AG04449 (cell line): ENCODE results near the gene RELN.
"Not testable (repeated sequence)": the region's sequence is repeated elsewhere in the genome, so short reads cannot be mapped to it uniquely, and the experiment has no call there.

Experiments
- CTCF ChIA-PET: fragments of 350-600 bp; formaldehyde crosslinking; extraction: SDS; loops from one replicate; lab custom pipeline; 2021; ENCODE audit warnings: antibody characterized with exemption; lab: Yijun Ruan, JAX
- POLR2A ChIA-PET: fragments of 400-600, 350-600 bp; formaldehyde crosslinking; extraction: SDS; loops from one replicate; lab custom pipeline; 2020; ENCODE audit warnings: antibody characterized with exemption, inconsistent platforms; lab: Yijun Ruan, JAX
- DNase-seq: peaks from one replicate; pipeline ENCODE4 v3.0.0-alpha.2; 2010; ENCODE audit warnings: low read depth, low spot score
- H3K4me3 ChIP-seq: 2 replicates; pipeline ENCODE4 v1.5.1; 2011; ENCODE audit warnings: low read depth, mild to moderate bottlenecking, control low read depth, low read length
- TF ChIP-seq, protein P1 (sequence below): IDR thresholded peaks from one replicate; pipeline ENCODE4 v1.5.1; 2011; ENCODE audit warnings: mild to moderate bottlenecking, moderate library complexity, low read length, control low read depth, inconsistent platforms; ENCODE audit not compliant: insufficient read depth; ENCODE audit errors: missing control alignments

Gene RELN

DNA sequence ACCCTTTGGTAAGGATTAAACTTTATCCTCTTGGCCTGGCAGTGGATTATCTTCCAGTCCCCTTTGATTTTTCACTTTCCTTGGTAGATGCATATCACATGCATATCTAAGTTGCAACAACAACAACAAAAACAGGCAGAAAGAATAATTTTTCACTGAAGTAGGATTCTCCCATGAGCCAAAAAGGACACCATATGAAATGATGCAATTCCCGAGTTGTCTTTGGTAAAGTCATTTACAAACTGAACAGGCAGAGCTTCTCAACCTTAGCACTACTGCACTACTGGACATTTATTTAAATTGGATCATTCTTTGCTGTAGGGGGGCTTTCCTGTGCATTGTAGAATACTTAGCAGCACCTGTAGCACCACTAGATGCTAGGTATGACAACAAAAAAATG is 195.0 kb downstream of the RELN start:
- POLR2A ChIA-PET: no interaction called here
- CTCF ChIA-PET: no interaction called here
- no peak overlapping the region for H3K4me3 ChIP-seq
- no peak for DNase-seq
- TF ChIP-seq, protein P1, sequence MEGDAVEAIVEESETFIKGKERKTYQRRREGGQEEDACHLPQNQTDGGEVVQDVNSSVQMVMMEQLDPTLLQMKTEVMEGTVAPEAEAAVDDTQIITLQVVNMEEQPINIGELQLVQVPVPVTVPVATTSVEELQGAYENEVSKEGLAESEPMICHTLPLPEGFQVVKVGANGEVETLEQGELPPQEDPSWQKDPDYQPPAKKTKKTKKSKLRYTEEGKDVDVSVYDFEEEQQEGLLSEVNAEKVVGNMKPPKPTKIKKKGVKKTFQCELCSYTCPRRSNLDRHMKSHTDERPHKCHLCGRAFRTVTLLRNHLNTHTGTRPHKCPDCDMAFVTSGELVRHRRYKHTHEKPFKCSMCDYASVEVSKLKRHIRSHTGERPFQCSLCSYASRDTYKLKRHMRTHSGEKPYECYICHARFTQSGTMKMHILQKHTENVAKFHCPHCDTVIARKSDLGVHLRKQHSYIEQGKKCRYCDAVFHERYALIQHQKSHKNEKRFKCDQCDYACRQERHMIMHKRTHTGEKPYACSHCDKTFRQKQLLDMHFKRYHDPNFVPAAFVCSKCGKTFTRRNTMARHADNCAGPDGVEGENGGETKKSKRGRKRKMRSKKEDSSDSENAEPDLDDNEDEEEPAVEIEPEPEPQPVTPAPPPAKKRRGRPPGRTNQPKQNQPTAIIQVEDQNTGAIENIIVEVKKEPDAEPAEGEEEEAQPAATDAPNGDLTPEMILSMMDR: no peak

DNA sequence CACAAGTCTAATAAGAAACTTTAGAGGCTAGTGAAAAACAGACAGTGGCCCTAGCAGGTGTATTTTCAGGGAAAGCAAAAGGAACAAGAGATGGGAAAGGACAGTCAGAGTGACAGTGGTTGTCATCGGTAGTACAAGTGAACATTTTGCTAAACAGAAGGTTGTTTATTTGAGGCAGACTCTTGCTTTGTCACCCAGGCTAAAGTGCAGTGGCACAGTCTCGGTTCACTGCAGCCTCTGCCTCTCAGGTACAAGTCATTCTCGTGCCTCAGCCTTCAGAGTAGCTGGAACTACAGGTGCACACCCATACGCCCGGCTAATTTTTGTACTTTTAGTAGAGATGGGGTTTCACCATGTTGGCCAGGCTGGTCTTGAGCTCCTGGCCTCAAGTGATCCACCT is 195.8 kb downstream of the RELN start:
- CTCF ChIA-PET: no interaction called here
- H3K4me3 ChIP-seq: no peak overlapping the region
- DNase-seq: no peak
- TF ChIP-seq, protein P1: no peak
- POLR2A ChIA-PET: no interaction called here

DNA sequence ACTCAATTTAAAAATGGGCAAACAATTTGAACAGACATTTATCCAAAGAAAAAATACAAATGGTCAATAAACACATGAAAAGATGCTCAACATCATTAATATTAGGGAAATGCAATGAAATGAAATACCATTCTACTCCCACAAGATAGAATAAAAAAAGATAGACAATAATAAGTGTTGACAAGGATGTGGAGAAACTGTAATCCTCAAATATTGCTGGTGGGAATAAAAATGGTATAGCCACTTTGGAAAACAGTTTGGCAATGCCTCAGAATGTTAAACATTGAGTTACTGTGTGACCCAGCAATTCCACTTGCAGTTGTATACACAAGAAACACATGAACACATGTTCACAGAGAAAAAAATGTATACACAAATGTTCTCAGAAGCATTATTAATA is 197.6 kb downstream of the RELN start:
- CTCF ChIA-PET: no interaction called here
- POLR2A ChIA-PET: no interaction called here
- H3K4me3 ChIP-seq: no peak overlapping the region
- TF ChIP-seq, protein P1: no peak
- no peak for DNase-seq

DNA sequence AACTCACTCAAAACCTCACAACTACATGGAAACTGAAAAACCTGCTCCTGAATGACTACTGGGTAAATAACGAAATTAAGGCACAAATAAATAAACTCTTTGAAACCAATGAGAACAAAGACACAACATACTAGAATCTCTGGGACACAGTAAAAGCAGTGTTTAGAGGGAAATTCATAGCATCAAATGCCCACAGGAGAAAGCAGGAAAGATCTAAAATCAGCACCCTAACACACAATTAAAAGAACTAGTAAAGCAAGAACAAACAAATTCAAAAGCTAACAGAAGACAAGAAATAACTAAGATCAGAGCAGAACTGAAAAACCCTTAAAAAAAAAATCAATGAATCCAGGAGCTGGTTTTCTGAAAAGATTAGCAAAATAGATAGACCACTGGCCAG is 202.4 kb downstream of the RELN start:
- DNase-seq, H3K4me3 ChIP-seq, POLR2A ChIA-PET, CTCF ChIA-PET: not testable (repeated sequence)

DNA sequence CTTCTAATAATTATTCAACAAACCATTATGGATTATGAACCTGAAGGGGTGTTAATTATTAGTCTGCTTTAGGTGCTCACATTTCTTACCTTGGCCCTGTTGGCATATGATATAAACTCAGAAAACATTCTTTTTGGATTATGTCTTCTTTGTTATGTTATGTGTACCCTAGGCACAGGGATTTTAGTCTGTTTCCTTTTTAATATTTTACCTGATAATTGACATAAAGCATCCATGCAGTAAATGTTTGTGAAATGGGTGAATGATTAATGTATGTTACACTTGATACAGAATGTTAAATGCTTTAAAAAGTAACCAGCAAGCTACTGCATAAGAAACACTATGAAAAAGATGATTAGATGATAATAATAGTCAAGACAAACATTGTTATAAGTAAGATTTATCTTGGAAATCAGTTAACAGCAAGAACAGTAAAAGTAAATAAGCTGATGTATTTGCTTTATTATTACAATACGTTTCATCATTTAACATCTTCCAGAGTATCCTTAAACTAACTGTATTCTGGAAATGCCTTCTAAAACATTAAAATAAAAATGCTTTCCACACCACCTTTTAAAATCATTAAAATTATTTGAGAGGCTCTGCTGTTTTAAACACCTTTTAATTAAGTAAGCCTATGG is 204.7 kb downstream of the RELN start:
- DNase-seq: no peak
- POLR2A ChIA-PET: no interaction called here
- TF ChIP-seq, protein P1: no peak
- no peak overlapping the region for H3K4me3 ChIP-seq
- CTCF ChIA-PET: no interaction called here

DNA sequence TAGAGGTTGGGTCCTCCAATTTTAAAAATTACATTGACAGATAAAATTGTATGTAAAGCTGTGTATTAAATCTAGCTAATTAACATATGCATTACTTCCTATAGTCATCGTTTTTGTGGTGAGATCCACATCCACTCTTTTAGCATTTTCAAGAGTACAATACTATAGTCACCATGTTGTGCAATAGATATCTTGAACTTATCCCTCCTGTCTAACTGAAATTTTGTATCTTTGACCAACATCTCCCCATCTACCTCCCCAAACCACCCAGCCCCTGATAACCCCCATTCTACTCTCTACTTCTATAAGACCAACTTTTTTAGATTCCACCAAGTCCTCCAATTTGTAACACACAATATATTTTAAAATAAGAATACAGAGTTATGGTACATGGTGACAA is 208.0 kb downstream of the RELN start:
- DNase-seq: no peak
- no peak overlapping the region for H3K4me3 ChIP-seq
- CTCF ChIA-PET: no interaction called here
- TF ChIP-seq, protein P1: no peak
- POLR2A ChIA-PET: no interaction called here

DNA sequence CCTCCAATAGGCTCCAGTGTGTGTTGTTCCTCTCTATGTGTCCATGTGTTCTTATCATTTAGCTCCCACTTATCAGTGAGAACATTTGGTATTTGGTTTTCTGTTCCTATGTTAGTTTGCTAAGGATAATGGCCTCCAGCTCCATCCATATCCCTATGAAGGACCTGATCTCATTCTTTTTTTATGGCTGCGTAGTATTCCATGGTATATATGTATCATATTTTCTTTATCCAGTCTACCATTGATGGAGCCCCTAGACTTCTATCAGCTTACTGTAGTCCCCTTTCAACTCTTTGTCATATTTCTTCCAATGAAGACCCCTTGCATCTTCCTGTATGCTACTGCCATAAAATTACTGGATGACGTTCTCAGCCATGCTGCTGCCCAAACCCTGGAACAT is 208.9 kb downstream of the RELN start:
- CTCF ChIA-PET, DNase-seq, POLR2A ChIA-PET, H3K4me3 ChIP-seq: not testable (repeated sequence)
